Activated CD8-positive, alpha-beta memory T cell treated with anti-CD3 and anti-CD28 coated beads, Interleukin-2, amount 10 ng/mL, durations not matched to agents 7 days and 5 days (primary cell): ENCODE results near the gene ATP5F1E. TPM values are rescaled to one million over a fixed set of nuclear protein-coding genes. Genes with fewer than 3 reads are reported as not detected.

ENCODE experiments used
- ATAC-seq: fragments of 150-1000 bp; cut with Tn5 transposase; one replicate; pipeline ENCODE4 v1.10.0; 2021; ENCODE audit warnings: moderate library complexity
- CTCF ChIA-PET: fragments of 350-600 bp; sonication (Branson Sonifier 250); formaldehyde crosslinking; loops from one replicate; lab custom pipeline; 2021; ENCODE audit warnings: antibody characterized with exemption; lab: Charles Lee
- DNase-seq: peaks from one replicate; pipeline ENCODE4 v3.0.0-alpha.2; 2020
- H3K27ac Mint-ChIP-seq: one replicate; pipeline ENCODE4 v1.8.0; 2021; ENCODE audit warnings: mild to moderate bottlenecking, mixed read lengths
- H3K27me3 Mint-ChIP-seq: one replicate; pipeline ENCODE4 v1.8.0; 2021; ENCODE audit warnings: mixed read lengths
- H3K36me3 Mint-ChIP-seq: one replicate; pipeline ENCODE4 v1.8.0; 2021; ENCODE audit warnings: mild to moderate bottlenecking, mixed read lengths
- H3K4me1 Mint-ChIP-seq: one replicate; pipeline ENCODE4 v1.8.0; 2021; ENCODE audit warnings: mixed read lengths
- H3K4me3 Mint-ChIP-seq: one replicate; pipeline ENCODE4 v1.8.0; 2021; ENCODE audit warnings: mild to moderate bottlenecking, moderate library complexity, mixed read lengths
- H3K9me3 Mint-ChIP-seq: one replicate; pipeline ENCODE4 v1.8.0; 2022; ENCODE audit warnings: low read depth, mixed read lengths
- total RNA-seq, 2 experiments: library from RNA; stranded (reverse); gene quantifications; one replicate each; pipeline ENCODE4 v1.2.3, GENCODE V29; 2021

ATP5F1E gene
- total RNA-seq, 2 experiments from 2014 or later, result 78.3 to 80.8 TPM

- H3K9me3 Mint-ChIP-seq, result no peaks in the 10 kb centered on the region
- H3K27ac Mint-ChIP-seq, result peak overlapping the region; percentile 81
- peak overlapping the region; percentile 68 for H3K4me3 Mint-ChIP-seq
- H3K27me3 Mint-ChIP-seq, result no peaks in the 10 kb centered on the region
- DNase-seq (peak; percentile 62), ATAC-seq (peak; percentile 34)
- H3K4me1 Mint-ChIP-seq, result peaks cover 38% of the 10 kb centered on the region
- CTCF ChIA-PET, result interaction anchor here (1.0 kb wide), 1 partner anchor 217 kb away, joined by 3 read pairs; no protein-coding TSS in a partner anchor
- H3K36me3 Mint-ChIP-seq, result peaks cover 7% of the 10 kb centered on the region
Observed at GRCh38 chr20:59004763-59005522, 27.2 kb downstream of the ATP5F1E start.

- no peak for ATAC-seq
Observed at GRCh38 chr20:59004493-59004762, 27.7 kb downstream of the ATP5F1E start.

GRCh38 chr20:59003836-59004492 is 28.2 kb downstream of the ATP5F1E start:
- no peak for ATAC-seq
- Mint-ChIP-seq H3K4me1 (peaks cover 38% of the 10 kb centered on the region), H3K27me3 (no peaks in the 10 kb centered on the region), H3K9me3 (no peaks in the 10 kb centered on the region), H3K27ac (no peak overlapping the region), H3K36me3 (peaks cover 7% of the 10 kb centered on the region), H3K4me3 (no peak overlapping the region)
- no peak for DNase-seq
- CTCF ChIA-PET, result no interaction called here

More at GRCh38 chr20:59004493-59004762, 27.7 kb downstream of the ATP5F1E start:
- Mint-ChIP-seq H3K27ac (peak overlapping the region; percentile 81), H3K4me1 (peaks cover 38% of the 10 kb centered on the region), H3K9me3 (no peaks in the 10 kb centered on the region), H3K27me3 (no peaks in the 10 kb centered on the region), H3K4me3 (peak overlapping the region; percentile 68), H3K36me3 (peaks cover 7% of the 10 kb centered on the region)
- DNase-seq, result no peak
- CTCF ChIA-PET, result no interaction called here

- Mint-ChIP-seq H3K4me3 (no peak overlapping the region), H3K4me1 (peaks cover 38% of the 10 kb centered on the region), H3K36me3 (peaks cover 10% of the 10 kb centered on the region), H3K27me3 (no peaks in the 10 kb centered on the region), H3K9me3 (no peaks in the 10 kb centered on the region), H3K27ac (no peak overlapping the region)
- ATAC-seq (no peak), DNase-seq (no peak)
- CTCF ChIA-PET, result no interaction called here
Observed at GRCh38 chr20:59002874-59003399, 29.2 kb downstream of the ATP5F1E start.

- Mint-ChIP-seq H3K4me1 (peaks cover 36% of the 10 kb centered on the region), H3K36me3 (peaks cover 15% of the 10 kb centered on the region), H3K27me3 (no peaks in the 10 kb centered on the region), H3K9me3 (no peaks in the 10 kb centered on the region), H3K4me3 (no peak overlapping the region), H3K27ac (peak overlapping the region; percentile 48)
- no peak for ATAC-seq
- no peak for DNase-seq
- CTCF ChIA-PET, result no interaction called here
Observed at GRCh38 chr20:59002388-59002787, 29.7 kb downstream of the ATP5F1E start.

GRCh38 chr20:59001449-59002171 is 30.5 kb downstream of the ATP5F1E start:
- no peak for ATAC-seq
- Mint-ChIP-seq H3K4me1 (peaks cover 36% of the 10 kb centered on the region), H3K4me3 (no peak overlapping the region), H3K27ac (no peak overlapping the region), H3K36me3 (peaks cover 20% of the 10 kb centered on the region), H3K9me3 (no peaks in the 10 kb centered on the region), H3K27me3 (no peaks in the 10 kb centered on the region)
- no peak for DNase-seq
- CTCF ChIA-PET, result no interaction called here

GRCh38 chr20:59001068-59001448 is 31.1 kb downstream of the ATP5F1E start:
- no peak for ATAC-seq
- CTCF ChIA-PET, result no interaction called here

GRCh38 chr20:59000326-59000725 is 31.8 kb downstream of the ATP5F1E start:
- Mint-ChIP-seq H3K36me3 (peaks cover 29% of the 10 kb centered on the region), H3K9me3 (no peaks in the 10 kb centered on the region), H3K27ac (no peak overlapping the region), H3K4me3 (no peak overlapping the region), H3K4me1 (peaks cover 30% of the 10 kb centered on the region), H3K27me3 (no peaks in the 10 kb centered on the region)
- no peak for DNase-seq
- ATAC-seq, result no peak
- CTCF ChIA-PET, result no interaction called here

More at GRCh38 chr20:59001068-59001448, 31.1 kb downstream of the ATP5F1E start:
- DNase-seq, result no peak
- Mint-ChIP-seq H3K36me3 (peaks cover 22% of the 10 kb centered on the region), H3K9me3 (no peaks in the 10 kb centered on the region), H3K4me1 (peaks cover 36% of the 10 kb centered on the region), H3K4me3 (no peak overlapping the region), H3K27ac (no peak overlapping the region), H3K27me3 (no peaks in the 10 kb centered on the region)

- no peak overlapping the region for H3K27ac Mint-ChIP-seq
- no peaks in the 10 kb centered on the region for H3K27me3 Mint-ChIP-seq
- no peak for DNase-seq
- no peak for ATAC-seq
- H3K4me3 Mint-ChIP-seq, result no peak overlapping the region
- no peaks in the 10 kb centered on the region for H3K9me3 Mint-ChIP-seq
- CTCF ChIA-PET, result no interaction called here
- peaks cover 15% of the 10 kb centered on the region for H3K4me1 Mint-ChIP-seq
- peaks cover 35% of the 10 kb centered on the region for H3K36me3 Mint-ChIP-seq
Observed at GRCh38 chr20:58998656-58999055, 33.5 kb downstream of the ATP5F1E start.

- CTCF ChIA-PET, result no interaction called here
- Mint-ChIP-seq H3K9me3 (no peaks in the 10 kb centered on the region), H3K4me3 (no peak overlapping the region), H3K27ac (no peak overlapping the region), H3K4me1 (peaks cover 4% of the 10 kb centered on the region), H3K36me3 (peaks cover 36% of the 10 kb centered on the region), H3K27me3 (no peaks in the 10 kb centered on the region)
- DNase-seq, result no peak
- no peak for ATAC-seq
Observed at GRCh38 chr20:58997141-58997770, 34.9 kb downstream of the ATP5F1E start.

GRCh38 chr20:58996226-58996611 is 35.9 kb downstream of the ATP5F1E start:
- Mint-ChIP-seq H3K27me3 (no peaks in the 10 kb centered on the region), H3K4me1 (peaks cover 5% of the 10 kb centered on the region), H3K4me3 (no peak overlapping the region), H3K27ac (no peak overlapping the region), H3K9me3 (no peaks in the 10 kb centered on the region), H3K36me3 (peaks cover 40% of the 10 kb centered on the region)
- DNase-seq (no peak), ATAC-seq (no peak)
- CTCF ChIA-PET, result no interaction called here

GRCh38 chr20:58995461-58996225 is 36.5 kb downstream of the ATP5F1E start:
- ATAC-seq (no peak), DNase-seq (no peak)
- no peaks in the 10 kb centered on the region for H3K9me3 Mint-ChIP-seq
- no peak overlapping the region for H3K4me3 Mint-ChIP-seq
- no peak overlapping the region for H3K27ac Mint-ChIP-seq
- CTCF ChIA-PET, result no interaction called here
- peaks cover 5% of the 10 kb centered on the region for H3K4me1 Mint-ChIP-seq
- peaks cover 44% of the 10 kb centered on the region for H3K36me3 Mint-ChIP-seq
- no peaks in the 10 kb centered on the region for H3K27me3 Mint-ChIP-seq
